Spinal cord (tissue), 10 donors: ENCODE measurements around the gene TBC1D14. TPM values are rescaled to one million over a fixed set of nuclear protein-coding genes. Genes with fewer than 3 reads are reported as not detected.
A peak's percentile ranks its signal among the peaks of the same experiment; 100 is the strongest.

Source experiments
- DNase-seq, 6 donors: peaks; one replicate each; pipeline versions ENCODE4 v3.0.0 to v3.0.0-alpha.2; 2013 to 2015; ENCODE audit warnings: low spot score in 6 of 6, low read depth in 4 of 6
- H3K27ac ChIP-seq: one replicate; pipeline ENCODE4 v1.5.1; 2013; ENCODE audit warnings: low read depth, low read length, control low read depth
- H3K27me3 ChIP-seq: one replicate; pipeline ENCODE4 v1.6.1; 2013; ENCODE audit warnings: low read length; ENCODE audit not compliant: control insufficient read depth, insufficient read depth
- H3K36me3 ChIP-seq: one replicate; pipeline ENCODE4 v1.6.1; 2013; ENCODE audit warnings: low read length; ENCODE audit not compliant: control insufficient read depth, insufficient read depth
- H3K4me1 ChIP-seq: one replicate; pipeline ENCODE4 v1.6.1; 2013; ENCODE audit warnings: low read length; ENCODE audit not compliant: control insufficient read depth, insufficient read depth
- H3K4me3 ChIP-seq: one replicate; pipeline ENCODE4 v1.5.1; 2013; ENCODE audit warnings: low read depth, low read length, control low read depth
- H3K9me3 ChIP-seq: one replicate; pipeline ENCODE4 v1.6.1; 2013; ENCODE audit warnings: low read length; ENCODE audit not compliant: control insufficient read depth, insufficient read depth
- WGBS: methylation state at CpG from one replicate; pipeline ENCODE4 v1.1.5; 2013; ENCODE audit warnings: missing lambda C conversion rate; ENCODE audit not compliant: insufficient coverage; 5-methylcytosine and 5-hydroxymethylcytosine counted together
- polyA plus RNA-seq, 2 donors: library from polyadenylated mRNA; unstranded; fragments of 120-200 nt; gene quantifications; one replicate each; pipeline ENCODE4 v1.2.1, GENCODE V29; 2013; ENCODE audit not compliant: insufficient read length in 2 of 2
- total RNA-seq, 2 donors: library from RNA; depleted of rRNA in 1 of 2; stranded (reverse); fragments of 120-200 nt in 1 of 2; fragments of >200 nt in 1 of 2; gene quantifications; one replicate each; pipeline versions ENCODE4 v1.2.3 to v1.2.4, GENCODE V29; 2013 to 2014
- donor health status: healthy.

TBC1D14 gene
- total and polyA plus RNA-seq, 4 donors = 73.7 to 104 (median 102) TPM

GRCh38 chr4:7042503-7043283 lies 133.1 kb downstream of the TBC1D14 start:
- H3K4me3 ChIP-seq = peak overlapping the region; percentile 74
- peak; percentile 89 to 99 (median 95) for DNase-seq
- no peaks in the 10 kb centered on the region for H3K27me3 ChIP-seq
- H3K27ac ChIP-seq = peak overlapping the region; percentile 85
- H3K9me3 ChIP-seq = no peaks in the 10 kb centered on the region
- WGBS = under 1% methylated on average over 90 of the region's 90 CpGs
- H3K36me3 ChIP-seq = peaks cover 23% of the 10 kb centered on the region
- H3K4me1 ChIP-seq = peaks cover 54% of the 10 kb centered on the region

GRCh38 chr4:7043284-7044136 lies 133.9 kb downstream of the TBC1D14 start, which contains the start of gene TADA2B:
Gene TADA2B, plus strand, starts transcription at chr4:7043372. Its CDS starts 208 bp downstream, at chr4:7043580.
- peak within 1 kb of the TSS; percentile 85 for H3K4me3 ChIP-seq
- DNase-seq = peak in 2 of 6 donors; percentile 53 to 60
- H3K27ac ChIP-seq = peak within 1 kb of the TSS; percentile 85
- peaks cover 29% of the 10 kb centered on the region for H3K36me3 ChIP-seq
- H3K27me3 ChIP-seq = no peaks in the 10 kb centered on the region
- peaks cover 54% of the 10 kb centered on the region for H3K4me1 ChIP-seq
- no peaks in the 10 kb centered on the region for H3K9me3 ChIP-seq
- under 1% methylated on average over 112 of the region's 119 CpGs for WGBS

- DNase-seq = peak in 2 of 6 donors; percentile 5 to 26
- peaks cover 54% of the 10 kb centered on the region for H3K4me1 ChIP-seq
- H3K4me3 ChIP-seq = peak overlapping the region; percentile 85
- H3K27me3 ChIP-seq = no peaks in the 10 kb centered on the region
- no peaks in the 10 kb centered on the region for H3K9me3 ChIP-seq
- peaks cover 31% of the 10 kb centered on the region for H3K36me3 ChIP-seq
- H3K27ac ChIP-seq = peak overlapping the region; percentile 69
- 13% methylated on average over 22 of the region's 29 CpGs for WGBS
These were observed 134.7 kb downstream of the TBC1D14 start for GRCh38 chr4:7044137-7044930.

GRCh38 chr4:7045553-7045952 lies 135.9 kb downstream of the TBC1D14 start:
- 82% methylated on average over 8 of the region's 8 CpGs for WGBS
- H3K4me1 ChIP-seq = peaks cover 54% of the 10 kb centered on the region
- H3K27ac ChIP-seq = no peak overlapping the region
- H3K36me3 ChIP-seq = peaks cover 43% of the 10 kb centered on the region
- no peak overlapping the region for H3K4me3 ChIP-seq
- H3K9me3 ChIP-seq = no peaks in the 10 kb centered on the region
- no peaks in the 10 kb centered on the region for H3K27me3 ChIP-seq
- no peak for DNase-seq

GRCh38 chr4:7045961-7046921 lies 136.6 kb downstream of the TBC1D14 start:
- Histone ChIP-seq H3K4me1 (peaks cover 55% of the 10 kb centered on the region), H3K27ac (no peak overlapping the region), H3K9me3 (no peaks in the 10 kb centered on the region), H3K4me3 (no peak overlapping the region), H3K36me3 (peaks cover 49% of the 10 kb centered on the region), H3K27me3 (no peaks in the 10 kb centered on the region)
- DNase-seq = no peak
- 88% methylated on average over 22 of the region's 23 CpGs for WGBS

GRCh38 chr4:7046971-7047370 lies 137.3 kb downstream of the TBC1D14 start:
- DNase-seq = no peak
- no peak overlapping the region for H3K4me3 ChIP-seq
- H3K4me1 ChIP-seq = peaks cover 52% of the 10 kb centered on the region
- H3K27me3 ChIP-seq = no peaks in the 10 kb centered on the region
- WGBS = 93% methylated on average over 9 of the region's 9 CpGs
- H3K27ac ChIP-seq = no peak overlapping the region
- H3K36me3 ChIP-seq = peaks cover 56% of the 10 kb centered on the region
- no peaks in the 10 kb centered on the region for H3K9me3 ChIP-seq

GRCh38 chr4:7048642-7049041 lies 139.0 kb downstream of the TBC1D14 start:
- peaks cover 65% of the 10 kb centered on the region for H3K4me1 ChIP-seq
- H3K27me3 ChIP-seq = no peaks in the 10 kb centered on the region
- DNase-seq = no peak
- peaks cover 70% of the 10 kb centered on the region for H3K36me3 ChIP-seq
- H3K9me3 ChIP-seq = no peaks in the 10 kb centered on the region
- no peak overlapping the region for H3K4me3 ChIP-seq
- 93% methylated on average over 11 of the region's 12 CpGs for WGBS
- H3K27ac ChIP-seq = no peak overlapping the region

- no peaks in the 10 kb centered on the region for H3K9me3 ChIP-seq
- H3K36me3 ChIP-seq = peaks cover 73% of the 10 kb centered on the region
- H3K4me3 ChIP-seq = no peak overlapping the region
- 83% methylated on average over 3 of the region's 4 CpGs for WGBS
- no peak overlapping the region for H3K27ac ChIP-seq
- no peak for DNase-seq
- H3K4me1 ChIP-seq = peaks cover 60% of the 10 kb centered on the region
- H3K27me3 ChIP-seq = no peaks in the 10 kb centered on the region
These were observed 139.7 kb downstream of the TBC1D14 start for GRCh38 chr4:7049295-7049694.
